GM21381 (cell line): Measurements from ENCODE around the gene ERICH6B.

Experiments used
- ATAC-seq: cut with Tn5 transposase; IDR thresholded peaks from one replicate; pipeline ENCODE4 v1.9.1; 2021; ENCODE audit warnings: mild to moderate bottlenecking, moderate library complexity; ENCODE audit not compliant: unreplicated experiment

Gene ERICH6B

DNA sequence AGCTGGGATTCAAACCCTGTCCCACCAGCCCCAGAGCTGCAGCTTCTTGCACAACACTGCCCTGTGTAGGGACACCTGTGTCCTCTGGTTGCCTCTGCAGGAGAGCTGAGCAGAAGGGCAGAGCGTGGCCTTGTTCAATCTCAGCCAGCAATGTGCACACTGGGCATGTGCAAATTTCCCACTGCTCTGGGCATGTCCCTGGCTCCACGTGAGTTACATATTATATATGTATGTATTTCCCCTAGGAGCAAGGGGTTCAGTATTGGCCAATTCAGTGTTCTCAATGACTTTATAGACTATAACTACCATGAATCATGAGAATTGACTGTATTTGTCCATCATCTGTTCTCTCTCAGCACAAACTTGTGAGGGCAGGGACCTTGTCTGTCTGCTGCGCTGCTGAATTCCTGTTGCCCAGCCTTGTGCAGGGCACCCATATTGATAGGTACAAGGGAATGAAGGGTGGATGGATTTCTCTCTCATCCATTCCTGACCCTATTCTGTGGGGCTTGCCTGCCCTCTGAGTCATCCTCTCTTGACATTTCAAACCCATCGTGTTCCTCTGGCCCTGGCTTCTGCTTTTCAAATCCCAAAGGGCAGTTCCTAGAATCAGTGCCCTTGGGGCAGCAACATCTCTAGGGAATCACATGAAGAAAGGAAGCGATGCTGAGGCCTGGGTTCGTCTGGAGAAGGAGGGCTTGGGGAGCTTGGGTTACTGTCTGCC, 69.7 kb downstream of the ERICH6B start:
- no peak for ATAC-seq

DNA sequence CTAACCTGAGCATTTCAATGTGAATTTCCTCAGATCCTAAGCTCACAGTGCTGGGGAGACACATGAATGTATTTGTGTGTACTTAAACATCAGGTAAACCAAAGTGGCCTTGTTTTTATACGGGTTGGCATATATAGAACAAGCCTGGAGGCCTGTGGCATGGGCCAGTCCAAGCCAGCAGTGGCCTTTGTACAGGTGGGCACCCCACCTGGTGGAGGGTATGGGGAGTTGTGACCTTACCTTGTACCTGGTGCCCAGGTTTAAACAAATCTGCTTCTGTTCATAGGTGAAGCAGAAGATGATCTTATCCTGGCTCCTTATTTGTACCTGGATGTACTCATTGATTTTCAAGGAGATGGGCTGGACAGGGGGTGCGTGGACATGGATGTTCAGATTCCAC, 71.0 kb downstream of the ERICH6B start:
- no peak for ATAC-seq

DNA sequence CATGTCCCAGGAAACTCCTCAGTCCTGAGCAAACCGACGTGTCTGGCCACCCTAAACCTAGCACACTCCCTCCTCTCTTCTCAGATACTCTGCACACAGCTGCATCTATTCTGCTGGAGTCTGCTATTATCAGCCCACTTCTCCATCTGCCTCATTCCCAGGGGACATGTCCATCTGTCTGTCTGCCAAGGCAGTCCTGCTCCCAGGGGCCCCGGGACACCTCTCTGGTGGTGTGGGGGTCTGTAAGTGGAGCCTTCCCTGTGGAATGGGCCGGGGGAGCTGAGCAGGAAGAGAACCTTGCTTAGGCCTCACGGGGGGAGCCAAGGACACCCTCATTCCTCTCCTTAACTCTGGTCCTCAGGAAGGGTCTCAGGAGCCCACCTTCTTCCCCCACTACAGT, 72.7 kb downstream of the ERICH6B start:
- ATAC-seq = no peak

DNA sequence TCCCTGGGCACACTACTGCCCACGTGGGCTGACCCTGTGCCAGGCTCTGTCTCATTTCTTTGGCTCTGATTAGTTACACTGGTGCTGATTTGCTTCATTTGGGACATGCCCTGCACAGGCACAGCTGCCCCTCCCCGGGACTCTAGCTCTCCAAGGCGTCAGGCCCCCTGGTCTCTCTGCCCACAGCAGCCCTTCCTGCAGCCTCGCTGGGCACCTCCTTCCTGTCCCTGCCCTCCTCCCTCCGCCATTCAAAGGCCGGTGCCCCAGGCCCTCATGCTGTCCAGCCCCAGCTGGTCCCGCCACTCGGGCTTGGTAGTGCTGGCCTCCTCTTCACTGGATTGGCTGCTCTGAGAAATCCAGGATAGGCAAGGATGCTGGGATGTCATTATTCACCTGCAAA, 73.1 kb downstream of the ERICH6B start:
- ATAC-seq = no peak

DNA sequence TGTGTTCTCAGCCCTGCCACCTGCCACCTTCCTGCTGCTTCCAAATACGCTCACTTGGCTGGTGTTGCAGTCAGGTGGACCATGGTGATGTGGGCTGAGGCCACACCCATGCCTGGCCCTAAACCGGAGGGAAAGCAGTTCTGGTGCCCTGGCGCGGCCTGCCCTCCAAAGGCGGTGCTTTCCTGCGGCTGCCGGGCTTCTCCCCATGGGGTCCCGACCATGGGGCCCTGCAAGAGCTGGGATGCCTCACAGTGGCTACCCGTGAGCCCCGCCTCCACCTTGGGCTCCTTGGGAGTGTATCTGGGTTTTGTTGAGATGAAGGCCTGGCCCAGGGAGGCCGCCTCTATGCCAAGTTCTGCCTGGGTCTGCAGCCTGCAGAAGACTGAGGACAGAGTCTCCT, 73.7 kb downstream of the ERICH6B start:
- ATAC-seq = no peak

DNA sequence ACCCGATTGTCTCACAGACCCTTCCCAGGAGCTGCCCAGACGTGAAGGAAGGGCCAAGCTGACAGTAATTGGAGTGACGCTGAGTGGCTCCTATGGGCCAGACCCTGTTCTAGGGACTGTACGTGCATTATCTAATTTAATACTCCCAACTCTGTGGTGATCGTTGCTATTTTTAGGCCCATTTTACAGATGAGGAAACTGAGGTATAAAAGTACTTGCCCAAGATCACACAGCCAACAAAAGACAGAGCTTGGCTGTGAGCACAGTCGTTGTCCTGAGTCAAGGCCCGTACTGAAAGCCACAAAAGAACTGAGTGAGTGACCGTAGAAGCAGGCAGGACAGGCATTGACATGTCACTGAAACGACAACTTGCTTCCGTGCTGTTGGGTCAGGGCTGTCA, 74.7 kb downstream of the ERICH6B start:
- ATAC-seq = no peak

DNA sequence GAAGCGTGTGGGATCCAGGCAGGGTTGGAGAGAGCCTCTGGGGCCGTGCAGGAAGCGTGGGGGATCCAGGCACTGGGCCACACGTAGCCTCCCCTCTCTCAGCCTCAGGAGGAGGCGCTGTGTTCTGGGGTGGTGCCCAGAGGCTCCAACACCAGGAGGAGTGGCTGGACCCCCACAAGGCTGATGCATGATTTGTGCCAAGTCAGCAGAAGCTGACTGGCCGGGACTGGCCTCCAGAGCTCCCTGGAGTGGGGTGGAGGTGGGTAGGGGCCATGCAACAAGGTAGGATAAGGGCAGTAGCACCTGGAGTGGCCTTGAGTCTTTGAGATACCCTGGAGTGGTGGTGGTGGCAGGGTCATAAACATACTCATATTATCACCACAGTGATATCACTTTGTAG, 75.3 kb downstream of the ERICH6B start:
- no peak for ATAC-seq

DNA sequence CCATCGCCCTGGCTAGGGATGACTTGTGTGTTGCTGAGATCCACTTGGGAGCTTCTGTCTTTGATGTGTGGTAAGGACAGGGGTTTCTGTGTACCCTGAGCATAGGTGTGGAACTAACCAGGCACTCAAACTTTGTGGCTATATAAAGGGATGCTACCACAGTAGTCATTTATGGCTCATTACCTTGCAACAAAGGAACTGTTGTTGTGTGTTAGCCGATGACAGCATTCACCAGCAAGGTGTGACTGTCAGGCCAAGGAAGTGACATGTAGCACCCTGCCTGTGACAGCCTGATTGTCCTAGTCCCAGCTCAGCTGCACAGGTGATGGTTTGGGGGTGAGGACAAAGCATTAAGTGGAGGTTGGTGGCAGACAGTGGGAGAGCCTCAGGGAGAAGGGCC, 77.2 kb downstream of the ERICH6B start:
- ATAC-seq = no peak

DNA sequence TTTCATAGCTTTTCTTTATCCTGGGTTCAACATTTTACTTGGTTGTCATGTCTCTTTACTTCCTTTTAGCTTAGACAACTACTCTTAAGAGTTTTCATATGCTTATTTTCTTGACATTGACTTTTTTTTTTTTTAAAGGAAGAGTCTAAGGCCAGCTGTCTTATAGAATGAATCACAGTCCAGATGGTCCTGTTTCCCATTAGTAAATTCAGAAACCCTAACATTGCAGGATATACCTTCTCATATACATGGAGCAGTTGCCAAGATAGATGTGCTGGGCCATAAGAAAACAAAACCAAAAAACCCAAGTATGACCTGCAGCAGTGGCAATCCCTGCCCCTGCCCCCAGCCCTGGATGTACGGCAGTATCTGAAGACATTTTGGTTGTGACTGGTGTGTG, 78.0 kb downstream of the ERICH6B start:
- ATAC-seq = no peak

DNA sequence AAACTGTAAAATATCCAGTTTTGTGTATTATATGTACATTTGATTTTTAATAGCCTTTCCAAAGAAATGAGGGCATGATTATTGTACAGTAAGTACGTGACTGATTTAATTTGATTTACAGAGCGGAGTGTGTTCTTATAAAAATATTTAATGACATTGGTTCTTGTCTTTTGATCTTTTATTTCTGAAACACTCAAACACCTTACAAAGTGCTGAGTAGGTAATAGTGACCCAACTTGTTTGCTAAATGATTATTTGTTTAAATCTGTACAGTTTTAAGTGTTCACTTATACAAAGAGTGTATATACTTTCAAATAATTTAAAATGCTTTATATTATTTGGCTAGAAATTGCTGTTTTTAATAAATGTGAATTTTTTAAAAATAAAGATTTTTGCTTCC, 79.3 kb downstream of the ERICH6B start:
- no peak for ATAC-seq

DNA sequence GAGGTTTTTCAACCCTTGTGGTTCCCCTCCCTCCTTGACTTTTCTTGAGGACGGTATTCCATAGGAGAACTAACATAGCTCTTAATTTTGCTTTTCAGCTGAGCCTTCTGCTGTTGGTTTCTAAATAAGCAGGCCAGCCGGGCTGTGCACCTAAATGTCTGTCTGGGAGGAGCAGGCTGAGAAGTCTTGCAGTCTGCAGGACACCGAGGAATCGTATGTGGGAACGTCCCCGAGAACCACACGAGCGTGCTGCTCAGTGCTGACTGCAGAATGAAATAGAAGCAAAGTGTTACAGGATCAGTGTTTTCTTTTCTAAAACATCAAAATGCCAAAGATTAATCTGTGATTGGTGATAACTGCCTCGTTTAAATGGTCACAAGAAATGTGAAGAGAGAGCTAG, 80.9 kb downstream of the ERICH6B start:
- ATAC-seq = no peak

DNA sequence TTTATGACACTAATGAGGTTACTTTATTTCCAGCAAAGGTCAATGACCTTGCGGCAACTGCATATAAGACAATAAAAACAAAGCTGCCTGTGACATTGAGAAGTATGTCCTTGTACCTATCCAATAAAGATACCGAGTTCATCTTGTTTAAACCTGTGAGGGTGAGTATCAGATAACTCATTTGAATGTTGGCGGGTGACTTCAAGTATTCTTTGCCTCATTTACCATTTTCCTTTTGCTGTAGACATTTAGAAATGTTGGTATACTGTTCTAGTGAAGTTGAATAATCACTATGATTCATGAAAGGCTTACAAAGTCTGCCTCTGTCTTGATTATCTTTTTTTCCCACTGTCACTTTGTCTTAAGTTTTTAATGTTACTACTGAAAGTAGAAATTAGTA, 85.8 kb downstream of the ERICH6B start:
- ATAC-seq = no peak

DNA sequence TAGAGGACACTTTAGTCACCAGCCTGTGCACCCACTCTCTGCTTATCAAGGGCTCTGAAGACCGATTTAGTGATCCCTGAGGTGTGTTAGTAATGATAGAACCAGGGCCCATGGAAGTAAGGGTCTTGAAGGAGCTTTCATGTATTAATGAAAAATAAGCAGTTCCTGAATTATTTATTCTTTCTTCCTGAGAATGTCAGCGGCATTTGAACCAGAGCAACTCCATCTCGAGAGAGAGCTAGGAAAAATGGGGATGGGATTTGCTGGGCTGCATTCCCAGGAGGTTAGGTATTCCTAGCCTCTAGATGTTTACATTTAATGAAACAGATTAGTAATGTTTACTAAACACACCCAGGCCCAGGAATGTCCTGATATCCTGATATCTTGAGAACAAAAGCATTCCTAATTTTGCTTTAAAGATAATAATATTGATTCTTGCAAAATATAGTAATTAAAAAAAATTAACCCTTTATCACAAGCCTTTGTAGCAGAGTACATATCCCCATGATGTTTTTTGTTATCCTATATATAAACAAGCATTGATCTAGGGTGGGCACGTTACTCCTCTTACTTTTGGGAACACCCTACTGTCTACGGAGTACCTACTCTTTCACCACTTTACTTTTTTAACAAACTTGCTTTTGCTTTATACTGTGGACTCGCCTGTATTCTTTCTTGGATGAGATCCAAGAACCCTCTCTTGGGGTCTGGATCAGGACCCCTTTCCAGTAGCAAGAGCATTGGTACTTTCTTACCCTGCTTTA, 87.7 kb downstream of the ERICH6B start:
- ATAC-seq = no peak

DNA sequence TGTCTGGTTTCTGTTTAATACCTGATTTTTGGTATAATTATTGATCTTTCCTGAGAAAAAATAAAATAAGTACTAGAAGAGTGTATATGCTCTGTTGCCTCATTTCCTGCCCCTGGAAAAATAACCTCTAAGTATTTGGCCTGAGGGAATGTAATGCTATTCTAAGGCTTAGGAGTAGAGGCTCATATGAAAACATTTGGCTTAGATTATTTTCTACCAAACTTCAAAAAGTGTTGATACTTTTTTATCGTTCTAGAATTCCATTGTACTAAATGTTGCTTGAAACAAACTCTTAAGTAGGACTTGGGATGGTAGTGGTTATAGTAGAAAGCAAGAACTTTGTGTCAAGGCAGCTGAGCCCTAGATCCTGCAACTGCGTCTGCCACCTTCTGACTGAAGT, 93.0 kb downstream of the ERICH6B start:
- no peak for ATAC-seq

DNA sequence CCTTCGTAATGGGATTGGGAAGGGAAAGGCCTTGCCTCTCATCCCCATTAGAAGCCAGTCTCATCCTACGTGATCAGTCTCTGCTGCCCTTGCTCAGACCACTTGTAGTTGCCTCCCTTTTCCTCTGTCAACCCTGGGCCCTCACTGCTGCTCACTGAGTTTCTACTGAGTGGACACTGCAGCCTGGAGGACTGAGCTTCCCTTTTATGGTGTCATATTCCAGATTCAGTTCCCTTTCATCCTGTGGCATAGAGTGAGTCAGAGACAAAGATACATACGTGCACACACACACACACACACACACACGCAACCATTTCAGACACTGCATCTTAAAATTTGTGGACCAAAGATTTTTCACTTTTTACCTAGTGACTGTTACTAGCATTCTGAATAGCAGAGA, 94.2 kb downstream of the ERICH6B start:
- no peak for ATAC-seq

DNA sequence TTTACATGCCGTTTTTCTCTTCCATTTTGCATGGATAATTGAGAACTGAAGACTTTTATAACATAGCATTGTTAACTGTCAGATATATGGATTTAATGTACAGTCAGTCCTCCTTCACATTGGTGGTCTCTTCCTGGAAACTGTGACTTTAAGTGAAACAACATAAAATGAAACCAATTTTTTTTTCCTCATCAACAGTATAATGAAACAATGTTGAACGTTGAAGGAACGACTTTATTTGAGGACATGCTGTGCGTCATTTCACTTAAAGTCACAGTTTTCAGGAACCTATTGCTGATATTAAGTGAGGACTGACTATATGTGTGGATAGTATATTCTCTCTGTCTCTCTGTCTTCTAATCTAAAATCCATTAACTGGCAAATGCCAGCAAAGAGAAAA, 96.0 kb downstream of the ERICH6B start:
- no peak for ATAC-seq

DNA sequence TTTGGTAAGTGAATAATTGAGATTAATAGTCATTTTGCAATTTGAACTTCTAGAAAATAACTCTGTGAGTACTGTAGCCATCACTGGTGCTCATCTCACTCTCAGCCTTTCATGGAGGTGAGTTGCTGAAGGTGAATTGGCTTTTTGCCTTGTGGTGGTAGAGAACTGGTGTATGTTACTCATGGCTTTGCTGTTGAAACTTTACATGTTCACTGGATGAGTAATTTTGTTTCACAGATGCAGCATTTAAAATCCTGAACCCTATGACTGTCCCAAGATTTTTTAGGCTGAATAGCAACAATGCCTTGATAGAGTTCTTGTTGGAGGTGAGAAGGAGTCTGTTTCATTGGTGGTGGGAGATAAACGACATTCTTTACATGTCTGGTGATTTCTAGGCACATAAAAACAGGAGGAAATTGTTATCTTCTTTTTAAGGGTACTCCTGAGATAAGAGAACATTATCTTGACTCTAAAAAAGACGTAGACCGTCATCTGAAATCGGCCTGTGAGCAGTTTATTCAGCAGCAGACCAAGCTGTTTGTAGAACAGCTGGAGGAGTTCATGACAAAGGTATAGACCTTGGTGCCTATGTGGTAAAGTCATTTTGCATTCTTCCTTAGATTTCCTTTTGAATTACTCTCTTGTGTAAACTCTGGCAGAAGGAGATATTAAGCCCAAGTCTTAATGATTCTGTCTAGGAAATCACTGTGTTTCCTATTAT, 96.9 kb downstream of the ERICH6B start:
- no peak for ATAC-seq

DNA sequence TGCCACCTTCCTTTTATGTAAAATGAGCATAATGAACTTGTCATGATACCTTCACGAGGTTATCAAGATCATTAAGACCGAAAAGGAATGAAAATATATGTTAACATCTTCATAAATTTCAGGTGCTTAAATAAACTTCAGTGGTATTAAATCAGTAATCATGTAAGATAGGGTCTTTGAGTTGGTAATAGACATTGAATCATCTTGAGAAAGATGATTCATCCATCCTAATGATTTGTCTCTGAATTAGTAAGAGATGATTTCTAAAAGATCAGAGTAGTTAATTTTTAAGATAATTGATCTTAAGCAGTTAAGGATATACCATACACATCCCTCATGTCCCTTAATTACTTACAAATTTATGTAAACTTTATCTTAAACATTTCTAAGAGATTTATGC, 98.8 kb downstream of the ERICH6B start:
- ATAC-seq = no peak

DNA sequence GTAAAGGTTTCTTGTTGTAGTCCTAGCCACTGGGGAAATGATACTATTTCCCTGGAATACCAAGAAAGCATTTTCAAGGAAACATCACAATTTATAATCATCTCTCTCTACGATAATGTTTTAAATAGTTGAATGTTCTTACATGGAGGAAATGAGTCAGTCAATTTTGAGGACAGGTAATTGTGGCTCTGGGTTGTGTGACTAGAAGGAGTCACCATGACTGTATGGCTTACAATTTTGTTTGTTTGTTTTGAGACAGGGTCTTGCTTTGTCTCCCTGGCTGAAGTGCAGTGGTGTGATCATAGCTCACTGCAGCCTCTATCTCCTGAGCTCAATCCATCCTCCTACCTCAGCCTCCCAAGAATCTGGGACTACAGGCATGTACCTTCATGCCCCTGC, 103.4 kb downstream of the ERICH6B start:
- no peak for ATAC-seq

DNA sequence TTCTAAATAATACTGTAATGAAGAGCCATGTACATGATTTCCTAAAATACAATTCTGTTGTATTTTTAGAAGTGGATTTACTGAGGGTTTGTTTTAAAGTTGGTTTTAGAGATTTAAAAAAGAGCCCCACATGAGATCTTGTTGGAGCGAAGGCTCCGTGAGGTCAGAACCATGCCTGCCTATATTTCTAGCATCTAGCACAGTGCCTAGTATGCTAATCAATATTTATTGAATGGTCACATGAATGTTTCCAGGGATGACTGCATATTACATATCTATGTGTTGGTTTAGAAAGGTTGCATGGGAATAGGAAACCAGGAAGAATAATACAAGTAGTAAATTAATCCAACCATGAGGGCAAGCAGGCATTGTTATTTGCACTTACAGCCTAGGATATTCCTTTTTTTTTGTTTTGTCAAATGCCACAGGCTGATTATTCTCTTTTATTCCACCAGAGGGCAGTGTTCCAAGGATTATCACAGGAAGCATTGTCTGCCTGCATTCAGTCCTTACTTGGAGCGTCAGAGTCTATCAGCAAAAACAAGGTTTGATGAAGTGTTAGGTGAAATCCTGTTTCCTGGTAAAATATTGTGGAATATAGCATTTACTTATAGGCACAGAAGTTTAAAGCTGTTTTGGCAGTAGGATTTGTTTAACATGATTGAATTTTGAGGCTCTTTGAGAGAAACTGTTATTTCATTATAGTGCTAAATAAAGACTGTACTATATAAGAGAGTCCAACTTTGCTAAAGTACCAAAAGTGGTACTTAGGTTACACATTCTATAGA, 104.0 kb downstream of the ERICH6B start:
- no peak for ATAC-seq

DNA sequence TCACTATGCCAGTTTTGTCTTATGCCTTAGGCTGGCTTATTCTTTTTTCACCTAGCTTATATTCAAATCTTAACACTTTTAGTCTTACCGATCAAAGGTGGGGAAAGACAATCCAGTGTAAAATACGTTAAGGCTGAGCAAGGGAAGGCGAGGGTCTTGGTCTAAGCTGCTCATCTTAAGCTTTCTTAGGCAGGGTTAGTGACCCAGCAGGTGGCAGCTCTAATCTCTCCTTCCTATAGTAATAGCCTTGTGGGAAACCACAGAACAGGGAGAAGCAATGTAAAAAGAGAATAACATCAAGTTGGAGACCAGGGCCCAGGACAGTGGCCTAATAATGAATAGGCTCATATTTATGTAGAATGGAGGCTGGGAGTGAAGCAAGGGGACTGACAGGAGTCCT, 104.9 kb downstream of the ERICH6B start:
- no peak for ATAC-seq
